Mesendoderm (in vitro differentiated cells): Measurements from ENCODE around the gene BEST4.
"Not testable (repeated sequence)": the region's sequence is repeated elsewhere in the genome, so short reads cannot be mapped to it uniquely, and the experiment has no call there.

ENCODE experiments used
- DNase-seq: peaks from one replicate; pipeline ENCODE4 v3.0.0; 2013
- H2AK5ac ChIP-seq: 2 replicates; pipeline ENCODE4 v1.6.1; 2013; ENCODE audit warnings: low read length, inconsistent platforms
- H2BK120ac ChIP-seq: 2 replicates; pipeline ENCODE4 v1.6.1; 2013; ENCODE audit warnings: low read depth, mild to moderate bottlenecking, low read length, moderate library complexity, mixed read lengths
- H2BK15ac ChIP-seq: replicated peaks from 2 replicates; pipeline ENCODE4 v1.6.1; 2013; ENCODE audit warnings: low read depth, mild to moderate bottlenecking, moderate library complexity
- H2BK5ac ChIP-seq: 2 replicates; pipeline ENCODE4 v1.6.1; 2013; ENCODE audit warnings: low read length, inconsistent platforms
- H3K18ac ChIP-seq: 2 replicates; pipeline ENCODE4 v1.6.1; 2013; ENCODE audit warnings: mild to moderate bottlenecking, low read length, mixed read lengths
- H3K23ac ChIP-seq: one replicate; pipeline ENCODE4 v1.6.1; 2013; ENCODE audit warnings: low read length
- H3K27ac ChIP-seq: 2 replicates; pipeline ENCODE4 v1.5.1; 2013; ENCODE audit warnings: low read depth, mild to moderate bottlenecking, inconsistent platforms, low read length, moderate library complexity
- H3K27me3 ChIP-seq: 2 replicates; pipeline ENCODE4 v1.6.1; 2013; ENCODE audit warnings: low read length, control low read depth, mild to moderate bottlenecking, inconsistent platforms; ENCODE audit not compliant: insufficient read depth, poor library complexity
- H3K36me3 ChIP-seq: 2 replicates; pipeline ENCODE4 v1.6.1; 2013; ENCODE audit warnings: low read length, inconsistent platforms; ENCODE audit not compliant: control insufficient read depth, insufficient read depth
- H3K4ac ChIP-seq: one replicate; pipeline ENCODE4 v1.6.1; 2013; ENCODE audit warnings: low read depth, mild to moderate bottlenecking, low read length, moderate library complexity
- H3K4me1 ChIP-seq: 2 replicates; pipeline ENCODE4 v1.6.1; 2013; ENCODE audit warnings: low read depth, low read length, inconsistent platforms; ENCODE audit not compliant: control insufficient read depth
- H3K4me2 ChIP-seq: 2 replicates; pipeline ENCODE4 v1.6.1; 2013; ENCODE audit warnings: low read length
- H3K4me3 ChIP-seq: 2 replicates; pipeline ENCODE4 v1.5.1; 2013; ENCODE audit warnings: mild to moderate bottlenecking, low read length
- H3K56ac ChIP-seq: one replicate; pipeline ENCODE4 v1.6.1; 2013; ENCODE audit warnings: low read length
- H3K79me1 ChIP-seq: 2 replicates; pipeline ENCODE4 v1.6.1; 2013; ENCODE audit warnings: low read length, inconsistent platforms
- H3K79me2 ChIP-seq: 2 replicates; pipeline ENCODE4 v1.6.1; 2013; ENCODE audit warnings: mild to moderate bottlenecking, low read length; ENCODE audit not compliant: control insufficient read depth, insufficient read depth
- H3K9ac ChIP-seq: 2 replicates; pipeline ENCODE4 v1.6.1; 2013; ENCODE audit warnings: low read length, inconsistent platforms
- H4K5ac ChIP-seq: one replicate; pipeline ENCODE4 v1.6.1; 2013; ENCODE audit warnings: low read length
- H4K8ac ChIP-seq: one replicate; pipeline ENCODE4 v1.6.1; 2013; ENCODE audit warnings: low read depth, mild to moderate bottlenecking, control low read depth, low read length, moderate library complexity
- WGBS: extraction: QIAGEN DNeasy Blood & Tissue Kit; methylation state at CpG from one replicate; pipeline ENCODE4 v1.1.7; 2013; ENCODE audit warnings: low lambda C conversion rate, missing lambda C conversion rate; ENCODE audit not compliant: insufficient coverage; ENCODE audit errors: extremely low coverage; 5-methylcytosine and 5-hydroxymethylcytosine counted together

Gene BEST4

GRCh38 chr1:44766421-44766820 lies 21.5 kb downstream of the BEST4 start:
- no CpG with 5 or more reads among the region's 6 CpGs for WGBS
- not testable (repeated sequence) for H3K4me3 ChIP-seq, DNase-seq, H3K4me1 ChIP-seq, H2BK5ac ChIP-seq, H3K27me3 ChIP-seq, H3K56ac ChIP-seq, H2BK15ac ChIP-seq, H2AK5ac ChIP-seq, H3K23ac ChIP-seq, H3K79me1 ChIP-seq, H3K9ac ChIP-seq, H4K5ac ChIP-seq, H3K4me2 ChIP-seq, H3K4ac ChIP-seq, H4K8ac ChIP-seq, H3K79me2 ChIP-seq, H2BK120ac ChIP-seq, H3K27ac ChIP-seq, H3K18ac ChIP-seq
- H3K36me3 ChIP-seq: peaks cover 20% of the 10 kb centered on the region

GRCh38 chr1:44760876-44761275 lies 27.1 kb downstream of the BEST4 start:
- Histone ChIP-seq H3K9ac (no peak overlapping the region), H3K27me3 (no peaks in the 10 kb centered on the region), H2BK5ac (no peak overlapping the region), H3K4me3 (no peak overlapping the region), H3K18ac (no peak overlapping the region), H2AK5ac (no peak overlapping the region), H2BK120ac (no peak overlapping the region), H3K4me2 (no peak overlapping the region), H3K79me2 (no peaks in the 10 kb centered on the region), H3K4me1 (no peaks in the 10 kb centered on the region), H3K27ac (no peak overlapping the region), H4K8ac (no peak overlapping the region), H4K5ac (no peak overlapping the region), H3K4ac (no peak overlapping the region), H3K23ac (no peak overlapping the region), H3K79me1 (no peaks in the 10 kb centered on the region), H3K36me3 (peaks cover 46% of the 10 kb centered on the region), H2BK15ac (no peak overlapping the region), H3K56ac (no peak overlapping the region)
- no peak for DNase-seq
- no CpG with 5 or more reads among the region's 3 CpGs for WGBS

GRCh38 chr1:44759077-44759476 lies 28.9 kb downstream of the BEST4 start:
- Histone ChIP-seq H3K23ac (no peak overlapping the region), H3K36me3 (peaks cover 56% of the 10 kb centered on the region), H3K79me1 (no peaks in the 10 kb centered on the region), H2BK120ac (no peak overlapping the region), H3K9ac (no peak overlapping the region), H3K79me2 (no peaks in the 10 kb centered on the region), H3K4ac (no peak overlapping the region), H3K56ac (no peak overlapping the region), H3K4me3 (no peak overlapping the region), H3K4me2 (no peak overlapping the region), H4K5ac (no peak overlapping the region), H3K4me1 (no peaks in the 10 kb centered on the region), H4K8ac (no peak overlapping the region), H3K27me3 (no peaks in the 10 kb centered on the region), H3K18ac (no peak overlapping the region), H3K27ac (no peak overlapping the region), H2BK5ac (no peak overlapping the region), H2BK15ac (no peak overlapping the region), H2AK5ac (no peak overlapping the region)
- no CpG with 5 or more reads among the region's 11 CpGs for WGBS
- no peak for DNase-seq

- H3K23ac ChIP-seq: no peak overlapping the region
- H3K79me1 ChIP-seq: no peaks in the 10 kb centered on the region
- H3K9ac ChIP-seq: no peak overlapping the region
- no peak overlapping the region for H3K27ac ChIP-seq
- no peak overlapping the region for H4K5ac ChIP-seq
- no peak for DNase-seq
- no peak overlapping the region for H2BK120ac ChIP-seq
- H3K4me1 ChIP-seq: no peaks in the 10 kb centered on the region
- no peak overlapping the region for H3K18ac ChIP-seq
- H2BK15ac ChIP-seq: no peak overlapping the region
- peaks cover 54% of the 10 kb centered on the region for H3K36me3 ChIP-seq
- no peak overlapping the region for H3K4me3 ChIP-seq
- WGBS: no CpG with 5 or more reads among the region's 2 CpGs
- H3K27me3 ChIP-seq: no peaks in the 10 kb centered on the region
- H3K56ac ChIP-seq: no peak overlapping the region
- no peaks in the 10 kb centered on the region for H3K79me2 ChIP-seq
- H3K4ac ChIP-seq: no peak overlapping the region
- no peak overlapping the region for H4K8ac ChIP-seq
- H3K4me2 ChIP-seq: no peak overlapping the region
- H2AK5ac ChIP-seq: no peak overlapping the region
- H2BK5ac ChIP-seq: no peak overlapping the region
These were observed 30.6 kb downstream of the BEST4 start for GRCh38 chr1:44757420-44757819.

- peaks cover 22% of the 10 kb centered on the region for H3K36me3 ChIP-seq
These were observed 40.1 kb downstream of the BEST4 start for GRCh38 chr1:44747878-44748277.

GRCh38 chr1:44743211-44743610 lies 44.8 kb downstream of the BEST4 start:
- peaks cover 12% of the 10 kb centered on the region for H3K36me3 ChIP-seq
- H4K5ac ChIP-seq: no peak overlapping the region
- no peak overlapping the region for H2AK5ac ChIP-seq
- H3K27ac ChIP-seq: no peak overlapping the region
- H3K79me1 ChIP-seq: peaks cover 21% of the 10 kb centered on the region
- no peak overlapping the region for H3K4ac ChIP-seq
- no peak overlapping the region for H2BK5ac ChIP-seq
- peaks cover 24% of the 10 kb centered on the region for H3K79me2 ChIP-seq
- H3K18ac ChIP-seq: no peak overlapping the region
- H3K9ac ChIP-seq: no peak overlapping the region
- H3K27me3 ChIP-seq: no peaks in the 10 kb centered on the region
- H3K4me3 ChIP-seq: no peak overlapping the region
- H2BK15ac ChIP-seq: no peak overlapping the region
- no peak overlapping the region for H3K23ac ChIP-seq
- peak overlapping the region; percentile 20 for H3K56ac ChIP-seq
- no peak overlapping the region for H3K4me2 ChIP-seq
- H2BK120ac ChIP-seq: no peak overlapping the region
- H3K4me1 ChIP-seq: no peaks in the 10 kb centered on the region
- no peak for DNase-seq
- no peak overlapping the region for H4K8ac ChIP-seq
- WGBS: no CpG with 5 or more reads among the region's 1 CpG

More at GRCh38 chr1:44747878-44748277, 40.1 kb downstream of the BEST4 start:
- Histone ChIP-seq H3K79me2 (peaks cover 5% of the 10 kb centered on the region), H3K18ac (no peak overlapping the region), H3K79me1 (peaks cover 11% of the 10 kb centered on the region), H3K4me1 (no peaks in the 10 kb centered on the region), H3K4ac (no peak overlapping the region), H3K23ac (no peak overlapping the region), H3K9ac (no peak overlapping the region), H2BK5ac (no peak overlapping the region), H3K56ac (no peak overlapping the region), H2AK5ac (no peak overlapping the region), H2BK120ac (no peak overlapping the region), H3K4me3 (no peak overlapping the region), H3K27me3 (no peaks in the 10 kb centered on the region), H4K5ac (no peak overlapping the region), H4K8ac (no peak overlapping the region), H2BK15ac (no peak overlapping the region), H3K27ac (no peak overlapping the region), H3K4me2 (no peak overlapping the region)
- DNase-seq: peak; percentile 32
- no CpG with 5 or more reads among the region's 3 CpGs for WGBS
